HEK293T (cell line): ENCODE results near the gene GNAL.

Source experiments
- ARNT ChIP-seq: fragments of 450-650 bp; IDR thresholded peaks from 2 replicates; pipeline ENCODE4 v1.6.1; 2017; ENCODE audit warnings: mild to moderate bottlenecking
- BHLHE40 ChIP-seq: fragments of 450-650 bp; IDR thresholded peaks from 2 replicates; pipeline ENCODE4 v1.6.1; 2016; ENCODE audit warnings: mild to moderate bottlenecking, moderate library complexity, borderline replicate concordance
- CTBP1 ChIP-seq: fragments of 450-650 bp; IDR thresholded peaks from 2 replicates; pipeline ENCODE4 v1.6.1; 2016; ENCODE audit warnings: borderline replicate concordance
- FOXA1 ChIP-seq: fragments of 450-650 bp; IDR thresholded peaks from 2 replicates; pipeline ENCODE4 v1.6.1; 2016; ENCODE audit warnings: mild to moderate bottlenecking
- FOXK2 ChIP-seq: fragments of 450-650 bp; IDR thresholded peaks from 2 replicates; pipeline ENCODE4 v1.6.1; 2016; ENCODE audit warnings: mild to moderate bottlenecking
- FOXM1 ChIP-seq: fragments of 450-650 bp; IDR thresholded peaks from 2 replicates; pipeline ENCODE4 v1.6.1; 2017; ENCODE audit warnings: mild to moderate bottlenecking, borderline replicate concordance
- HDGF ChIP-seq: fragments of 450-650 bp; IDR thresholded peaks from 2 replicates; pipeline ENCODE4 v1.6.1; 2017; ENCODE audit warnings: antibody characterized with exemption, borderline replicate concordance
- LEF1 ChIP-seq: fragments of 450-650 bp; IDR thresholded peaks from 2 replicates; pipeline ENCODE4 v1.6.1; 2017; ENCODE audit warnings: mild to moderate bottlenecking, borderline replicate concordance
- SP1 ChIP-seq: fragments of 450-650 bp; IDR thresholded peaks from 2 replicates; pipeline ENCODE4 v1.6.1; 2017
- TARDBP ChIP-seq: fragments of 450-650 bp; IDR thresholded peaks from 2 replicates; pipeline ENCODE4 v1.6.1; 2016
- ZNF384 ChIP-seq: fragments of 450-650 bp; IDR thresholded peaks from 2 replicates; pipeline ENCODE4 v1.6.1; 2016

DNA sequence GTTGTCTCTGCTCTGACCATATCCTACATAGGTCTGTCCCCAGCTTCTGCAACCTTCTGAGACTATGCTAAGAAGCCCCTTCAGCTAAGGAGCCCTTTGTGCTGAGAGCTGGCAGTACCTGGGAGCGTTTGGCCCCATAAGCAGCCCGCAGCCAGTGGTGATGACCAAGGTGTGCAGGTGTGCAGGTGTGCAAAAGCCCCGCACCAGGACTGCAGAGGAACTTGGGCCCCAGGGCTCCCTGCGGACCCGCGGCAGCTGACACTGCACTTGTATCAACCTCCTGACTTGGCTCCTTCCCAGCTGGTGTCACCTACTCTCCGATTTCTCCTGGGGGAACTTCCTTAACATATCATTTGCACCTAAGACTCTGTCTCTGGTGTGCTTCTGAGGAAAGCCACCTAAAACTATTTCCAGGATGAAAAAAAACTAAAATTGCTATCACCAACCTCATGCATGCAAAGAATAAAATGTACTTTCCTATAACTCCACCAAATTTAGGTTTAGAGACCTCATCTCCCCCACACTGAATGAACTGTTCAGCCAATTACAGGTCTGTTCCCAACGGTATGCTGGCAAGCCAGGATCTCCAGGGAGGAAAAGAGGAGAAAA, 16.1 kb upstream of the GNAL start:
- no peak for TF ChIP-seq LEF1
- TF ChIP-seq BHLHE40, result no peak
- no peak for TF ChIP-seq CTBP1
- no peak for TF ChIP-seq SP1
- no peak for TF ChIP-seq ZNF384
- TF ChIP-seq HDGF, result no peak
- TF ChIP-seq FOXM1, result no peak
- no peak for TF ChIP-seq FOXK2
- TF ChIP-seq ARNT, result no peak
- TF ChIP-seq TARDBP, result no peak
- TF ChIP-seq FOXA1, result no peak
